ENCODE measurements around the gene LRMDA. TPM values are rescaled to one million over a fixed set of nuclear protein-coding genes. Genes with fewer than 3 reads are reported as not detected.

Gene LRMDA
- total and polyA plus RNA-seq, 2 donors from 2014 or later, result 23.2 to 48.6 TPM

- no peak overlapping the region for H3K9ac ChIP-seq (ENCODE audit: low read length in 3 of 3)
- no peak for TF ChIP-seq CTCF (IDR thresholded peaks at IDR 0.05; ENCODE audit: borderline replicate concordance, extremely low read depth, insufficient read depth)
- FAIRE-seq (no peak), DNase-seq (no peak)
- peaks cover 9 to 23% (median 18%) of the 10 kb centered on the region in 3 donors for H3K4me1 ChIP-seq (ENCODE audit: control insufficient read depth in 2 of 3, insufficient read depth in 2 of 3, low read depth in 1 of 3, low read length in 3 of 3)
- no peak overlapping the region for H3K27ac ChIP-seq (ENCODE audit: low read depth in 2 of 2, low read length in 2 of 2)
- no peak overlapping the region for H3K4me3 ChIP-seq (ENCODE audit: low read length in 3 of 3)
- H3K27me3 ChIP-seq (ENCODE audit: control insufficient read depth, insufficient read depth, low read length), result no peaks in the 10 kb centered on the region
- H3K9me3 ChIP-seq (ENCODE audit: control insufficient read depth in 2 of 3, insufficient read depth in 1 of 3, low read length in 3 of 3), result no peaks in the 10 kb centered on the region
- no peaks in the 10 kb centered on the region for H3K36me3 ChIP-seq (ENCODE audit: control insufficient read depth in 2 of 3, insufficient read depth in 3 of 3, low read length in 3 of 3)
- intact Hi-C loops (cut with DNase I), result loop anchor here (10.0 kb wide), 1 partner anchor 911 kb away; no protein-coding TSS in a partner anchor
These were observed 874.6 kb downstream of the LRMDA start for GRCh38 chr10:76305930-76306615.

- Histone ChIP-seq H3K9ac (ENCODE audit: low read length in 3 of 3) (no peak overlapping the region), H3K4me1 (ENCODE audit: control insufficient read depth in 2 of 3, insufficient read depth in 2 of 3, low read depth in 1 of 3, low read length in 3 of 3) (peaks cover 6 to 16% (median 15%) of the 10 kb centered on the region in 3 donors), H3K4me3 (ENCODE audit: low read length in 3 of 3) (no peak overlapping the region), H3K36me3 (ENCODE audit: control insufficient read depth in 2 of 3, insufficient read depth in 3 of 3, low read length in 3 of 3) (no peaks in the 10 kb centered on the region), H3K27me3 (ENCODE audit: control insufficient read depth, insufficient read depth, low read length) (no peaks in the 10 kb centered on the region), H3K9me3 (ENCODE audit: control insufficient read depth in 2 of 3, insufficient read depth in 1 of 3, low read length in 3 of 3) (no peaks in the 10 kb centered on the region), H3K27ac (ENCODE audit: low read depth in 2 of 2, low read length in 2 of 2) (no peak overlapping the region)
- DNase-seq (no peak), FAIRE-seq (no peak)
- intact Hi-C loops (cut with DNase I), result loop anchor here (10.0 kb wide), 1 partner anchor 912 kb away; no protein-coding TSS in a partner anchor
- TF ChIP-seq CTCF (IDR thresholded peaks at IDR 0.05; ENCODE audit: borderline replicate concordance, extremely low read depth, insufficient read depth), result no peak
These were observed 875.4 kb downstream of the LRMDA start for GRCh38 chr10:76306856-76307255.

GRCh38 chr10:76309070-76309469 lies 877.6 kb downstream of the LRMDA start:
- DNase-seq (peak in 4 of 5 donors; percentile 56 to 82 (median 71)), FAIRE-seq (no peak)
- Histone ChIP-seq H3K36me3 (ENCODE audit: control insufficient read depth in 2 of 3, insufficient read depth in 3 of 3, low read length in 3 of 3) (no peaks in the 10 kb centered on the region), H3K27me3 (ENCODE audit: control insufficient read depth, insufficient read depth, low read length) (no peaks in the 10 kb centered on the region), H3K4me3 (ENCODE audit: low read length in 3 of 3) (no peak overlapping the region), H3K4me1 (ENCODE audit: control insufficient read depth in 2 of 3, insufficient read depth in 2 of 3, low read depth in 1 of 3, low read length in 3 of 3) (peaks cover 0 to 4% (median under 1%) of the 10 kb centered on the region in 3 donors), H3K9ac (ENCODE audit: low read length in 3 of 3) (no peak overlapping the region), H3K27ac (ENCODE audit: low read depth in 2 of 2, low read length in 2 of 2) (no peak overlapping the region), H3K9me3 (ENCODE audit: control insufficient read depth in 2 of 3, insufficient read depth in 1 of 3, low read length in 3 of 3) (no peaks in the 10 kb centered on the region)
- no peak for TF ChIP-seq CTCF (IDR thresholded peaks at IDR 0.05; ENCODE audit: borderline replicate concordance, extremely low read depth, insufficient read depth)
- intact Hi-C loops (cut with DNase I), result loop anchor here (10.0 kb wide), 1 partner anchor 914 kb away; no protein-coding TSS in a partner anchor
